ENCODE measurements around the gene LOC101059915.
"Not testable (repeated sequence)": the region's sequence is repeated elsewhere in the genome, so short reads cannot be mapped to it uniquely, and the experiment has no call there.

The LOC101059915 gene

GRCh38 chrX:71679575-71680207 lies 12.3 kb downstream of the LOC101059915 start:
- FAIRE-seq: no peak
- H3K79me2 ChIP-seq (ENCODE audit: control insufficient read depth, insufficient read depth, low read length): no peaks in the 10 kb centered on the region
- no peak overlapping the region for H3K4me3 ChIP-seq (ENCODE audit: control insufficient read depth in 2 of 3, extremely low read depth in 1 of 3, insufficient read depth in 2 of 3, low read depth in 1 of 3, low read length in 3 of 3)
- no peaks in the 10 kb centered on the region for H3K27me3 ChIP-seq (ENCODE audit: control insufficient read depth, extremely low read depth, insufficient read depth, low read length)
- H3K9me3 ChIP-seq (ENCODE audit: control insufficient read depth, low read depth, low read length): no peaks in the 10 kb centered on the region
- no peak overlapping the region for H2AFZ ChIP-seq (ENCODE audit: control insufficient read depth, low read length)
- no peaks in the 10 kb centered on the region for H3K4me1 ChIP-seq (ENCODE audit: control insufficient read depth, extremely low read depth, insufficient read depth, low read length)
- H3K9me1 ChIP-seq (ENCODE audit: control insufficient read depth, extremely low read depth, insufficient read depth, low read length): no peaks in the 10 kb centered on the region
- no peak overlapping the region for H3K9ac ChIP-seq (ENCODE audit: control insufficient read depth, extremely low read depth, insufficient read depth, low read length)
- no peak overlapping the region for H3K4me2 ChIP-seq (ENCODE audit: control insufficient read depth, extremely low read depth, insufficient read depth, low read depth, low read length)
- H3K36me3 ChIP-seq (ENCODE audit: control insufficient read depth in 2 of 2, extremely low read depth in 1 of 2, insufficient read depth in 2 of 2, low read length in 2 of 2): no peaks in the 10 kb centered on the region
- TF ChIP-seq CTCF (optimal IDR thresholded peaks at IDR 0.05 in 1 of 3, IDR thresholded peaks at IDR 0.05 in 1 of 3, conservative IDR thresholded peaks at IDR 0.05 in 1 of 3; ENCODE audit: extremely low read depth in 1 of 3, insufficient read depth in 2 of 3, low read length in 3 of 3) (no peak), EZH2 (IDR thresholded peaks at IDR 0.05; ENCODE audit: low read length) (no peak)
- H4K20me1 ChIP-seq (ENCODE audit: control insufficient read depth, extremely low read depth, insufficient read depth, low read length): no peaks in the 10 kb centered on the region
- DNase-seq (ENCODE audit: low read depth, low spot score): no peak
- no peak overlapping the region for H3K27ac ChIP-seq (ENCODE audit: control insufficient read depth, insufficient read depth, low read length)
- dilution Hi-C loops (cut with MboI; ENCODE audit: extremely low pct_ligation_motif_present, low sequenced_read_pairs): no loop called here

GRCh38 chrX:71696641-71697465 lies 29.5 kb downstream of the LOC101059915 start:
- H3K27me3 ChIP-seq (ENCODE audit: control insufficient read depth, extremely low read depth, insufficient read depth, low read length); H3K9me1 ChIP-seq (ENCODE audit: control insufficient read depth, extremely low read depth, insufficient read depth, low read length); H2AFZ ChIP-seq (ENCODE audit: control insufficient read depth, low read length); H3K4me2 ChIP-seq (ENCODE audit: control insufficient read depth, extremely low read depth, insufficient read depth, low read depth, low read length); H3K4me3 ChIP-seq (ENCODE audit: control insufficient read depth in 2 of 3, extremely low read depth in 1 of 3, insufficient read depth in 2 of 3, low read depth in 1 of 3, low read length in 3 of 3); DNase-seq (ENCODE audit: low read depth, low spot score); H3K27ac ChIP-seq (ENCODE audit: control insufficient read depth, insufficient read depth, low read length); H4K20me1 ChIP-seq (ENCODE audit: control insufficient read depth, extremely low read depth, insufficient read depth, low read length); H3K9ac ChIP-seq (ENCODE audit: control insufficient read depth, extremely low read depth, insufficient read depth, low read length); FAIRE-seq; dilution Hi-C loops (cut with MboI; ENCODE audit: extremely low pct_ligation_motif_present, low sequenced_read_pairs); H3K9me3 ChIP-seq (ENCODE audit: control insufficient read depth, low read depth, low read length); H3K4me1 ChIP-seq (ENCODE audit: control insufficient read depth, extremely low read depth, insufficient read depth, low read length); H3K36me3 ChIP-seq (ENCODE audit: control insufficient read depth in 2 of 2, extremely low read depth in 1 of 2, insufficient read depth in 2 of 2, low read length in 2 of 2); H3K79me2 ChIP-seq (ENCODE audit: control insufficient read depth, insufficient read depth, low read length): not testable (repeated sequence)

GRCh38 chrX:71697466-71698298 lies 30.3 kb downstream of the LOC101059915 start:
- FAIRE-seq; H3K9me1 ChIP-seq (ENCODE audit: control insufficient read depth, extremely low read depth, insufficient read depth, low read length); H3K4me1 ChIP-seq (ENCODE audit: control insufficient read depth, extremely low read depth, insufficient read depth, low read length); DNase-seq (ENCODE audit: low read depth, low spot score); H3K4me3 ChIP-seq (ENCODE audit: control insufficient read depth in 2 of 3, extremely low read depth in 1 of 3, insufficient read depth in 2 of 3, low read depth in 1 of 3, low read length in 3 of 3); dilution Hi-C loops (cut with MboI; ENCODE audit: extremely low pct_ligation_motif_present, low sequenced_read_pairs); H2AFZ ChIP-seq (ENCODE audit: control insufficient read depth, low read length); H3K4me2 ChIP-seq (ENCODE audit: control insufficient read depth, extremely low read depth, insufficient read depth, low read depth, low read length); H3K9me3 ChIP-seq (ENCODE audit: control insufficient read depth, low read depth, low read length); H3K9ac ChIP-seq (ENCODE audit: control insufficient read depth, extremely low read depth, insufficient read depth, low read length); H3K27ac ChIP-seq (ENCODE audit: control insufficient read depth, insufficient read depth, low read length); H3K27me3 ChIP-seq (ENCODE audit: control insufficient read depth, extremely low read depth, insufficient read depth, low read length); H4K20me1 ChIP-seq (ENCODE audit: control insufficient read depth, extremely low read depth, insufficient read depth, low read length); H3K36me3 ChIP-seq (ENCODE audit: control insufficient read depth in 2 of 2, extremely low read depth in 1 of 2, insufficient read depth in 2 of 2, low read length in 2 of 2); H3K79me2 ChIP-seq (ENCODE audit: control insufficient read depth, insufficient read depth, low read length): not testable (repeated sequence)

GRCh38 chrX:71698299-71699022 lies 31.1 kb downstream of the LOC101059915 start:
- DNase-seq (ENCODE audit: low read depth, low spot score); H4K20me1 ChIP-seq (ENCODE audit: control insufficient read depth, extremely low read depth, insufficient read depth, low read length); H3K9ac ChIP-seq (ENCODE audit: control insufficient read depth, extremely low read depth, insufficient read depth, low read length); H3K4me2 ChIP-seq (ENCODE audit: control insufficient read depth, extremely low read depth, insufficient read depth, low read depth, low read length); H3K4me3 ChIP-seq (ENCODE audit: control insufficient read depth in 2 of 3, extremely low read depth in 1 of 3, insufficient read depth in 2 of 3, low read depth in 1 of 3, low read length in 3 of 3); H3K4me1 ChIP-seq (ENCODE audit: control insufficient read depth, extremely low read depth, insufficient read depth, low read length); H3K9me3 ChIP-seq (ENCODE audit: control insufficient read depth, low read depth, low read length); FAIRE-seq; dilution Hi-C loops (cut with MboI; ENCODE audit: extremely low pct_ligation_motif_present, low sequenced_read_pairs); H3K9me1 ChIP-seq (ENCODE audit: control insufficient read depth, extremely low read depth, insufficient read depth, low read length); H3K79me2 ChIP-seq (ENCODE audit: control insufficient read depth, insufficient read depth, low read length); H2AFZ ChIP-seq (ENCODE audit: control insufficient read depth, low read length); H3K27ac ChIP-seq (ENCODE audit: control insufficient read depth, insufficient read depth, low read length); H3K36me3 ChIP-seq (ENCODE audit: control insufficient read depth in 2 of 2, extremely low read depth in 1 of 2, insufficient read depth in 2 of 2, low read length in 2 of 2); H3K27me3 ChIP-seq (ENCODE audit: control insufficient read depth, extremely low read depth, insufficient read depth, low read length): not testable (repeated sequence)
